ENCODE results near the gene DEFB132. TPM values are rescaled to one million over a fixed set of nuclear protein-coding genes. Genes with fewer than 3 reads are reported as not detected.

Gene DEFB132
- total and polyA plus RNA-seq, 2 donors (not counting 1 experiment from before 2014, with no cell fraction given): not detected

DNA sequence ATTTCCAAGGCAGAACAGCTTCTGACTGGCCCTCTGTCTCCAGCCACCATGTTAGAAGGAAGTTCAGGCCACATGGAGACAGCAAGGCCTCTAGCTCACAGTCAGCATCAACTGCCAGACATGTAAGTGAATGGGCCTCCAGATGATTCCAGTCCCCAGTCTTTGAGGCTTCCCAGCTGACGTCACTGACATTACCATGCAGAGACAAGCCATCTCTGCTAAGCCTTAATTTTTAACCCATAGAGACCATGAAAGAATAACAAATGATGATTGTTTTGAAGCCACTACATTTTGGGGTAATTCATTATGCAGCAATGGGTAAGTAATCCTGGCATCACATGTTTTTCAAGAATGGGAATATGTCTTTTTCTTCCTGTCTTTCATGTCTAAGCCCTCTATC is 41.7 kb upstream of the DEFB132 start:
- Histone ChIP-seq H4K20me1 (ENCODE audit: control insufficient read depth, insufficient read depth, low read length, poor library complexity, severe bottlenecking) (no peaks in the 10 kb centered on the region), H3K27me3 (replicated peaks in 1 of 4; ENCODE audit: control extremely low read depth in 1 of 4, control insufficient read depth in 3 of 4, insufficient read depth in 4 of 4, low read length in 3 of 4) (peaks cover 0 to 11% (median 5%) of the 10 kb centered on the region in 4 experiments), H3K4me3 (ENCODE audit: control extremely low read depth in 1 of 5, extremely low read depth in 1 of 5, insufficient read depth in 1 of 5, low read depth in 2 of 5, low read length in 4 of 5) (no peak overlapping the region), H3K79me2 (ENCODE audit: control insufficient read depth, insufficient read depth, low read length) (no peaks in the 10 kb centered on the region), H3K4me1 (ENCODE audit: control insufficient read depth in 2 of 2, insufficient read depth in 2 of 2, low read length in 2 of 2) (no peaks in the 10 kb centered on the region), H3K4me2 (replicated peaks; ENCODE audit: low read depth, low read length, poor library complexity, severe bottlenecking) (no peak overlapping the region), H3K27ac (ENCODE audit: low read length in 2 of 2) (no peak overlapping the region), H2AFZ (ENCODE audit: insufficient read depth, low read depth, low read length, poor library complexity, severe bottlenecking) (no peak overlapping the region), H3K36me3 (replicated peaks in 1 of 2; ENCODE audit: control extremely low read depth in 1 of 2, control insufficient read depth in 1 of 2, extremely low read depth in 1 of 2, insufficient read depth in 2 of 2, low read length in 1 of 2) (no peaks in the 10 kb centered on the region), H3K9me3 (ENCODE audit: control extremely low read depth in 1 of 3, control insufficient read depth in 2 of 3, insufficient read depth in 1 of 3, low read length in 2 of 3) (no peaks in the 10 kb centered on the region), H3K9ac (ENCODE audit: low read length) (no peak overlapping the region)
- intact Hi-C loops (cut with micrococcal nuclease): no loop called here
- WGBS (ENCODE audit: insufficient coverage): no CpG with 5 or more reads among the region's 1 CpG
- H3K9me3 Mint-ChIP-seq (ENCODE audit: insufficient read depth): no peaks in the 10 kb centered on the region
- no peak for ATAC-seq (ENCODE audit: low read depth)
- CTCF ChIA-PET: interaction anchor here (1.7 kb wide), 1 partner anchor 115 kb away, joined by 7 read pairs; no protein-coding TSS in a partner anchor
- peaks cover 34% of the 10 kb centered on the region for H3K27me3 Mint-ChIP-seq
- H3K4me1 Mint-ChIP-seq: no peaks in the 10 kb centered on the region
- H3K27ac Mint-ChIP-seq: no peak overlapping the region
- POLR2A ChIA-PET: no interaction called here
- H3K4me3 Mint-ChIP-seq: no peak overlapping the region
- TF ChIP-seq CTCF (IDR thresholded peaks at IDR 0.05) (no peak), EZH2 (IDR thresholded peaks at IDR 0.05; ENCODE audit: borderline replicate concordance, insufficient read depth, low read depth, low read length, poor library complexity, severe bottlenecking) (no peak)
- no peak for DNase-seq

- ChIA-PET POLR2A (no interaction called here), CTCF (interaction anchor here (0.6 to 2.4 kb wide), 3 partner anchors 10 to 549 kb away, joined by 3 to 6 read pairs (median 4); partner anchors contain the start of gene DEFB129)
- Histone ChIP-seq H3K4me2 (replicated peaks; ENCODE audit: low read depth, low read length, poor library complexity, severe bottlenecking) (no peak overlapping the region), H3K4me3 (ENCODE audit: control extremely low read depth in 1 of 5, extremely low read depth in 1 of 5, insufficient read depth in 1 of 5, low read depth in 2 of 5, low read length in 4 of 5) (no peak overlapping the region), H4K20me1 (ENCODE audit: control insufficient read depth, insufficient read depth, low read length, poor library complexity, severe bottlenecking) (no peaks in the 10 kb centered on the region), H3K27ac (ENCODE audit: low read length in 2 of 2) (no peak overlapping the region), H2AFZ (ENCODE audit: insufficient read depth, low read depth, low read length, poor library complexity, severe bottlenecking) (no peak overlapping the region), H3K27me3 (replicated peaks in 1 of 4; ENCODE audit: control extremely low read depth in 1 of 4, control insufficient read depth in 3 of 4, insufficient read depth in 4 of 4, low read length in 3 of 4) (peaks cover 0 to 13% (median 5%) of the 10 kb centered on the region in 4 experiments), H3K9ac (ENCODE audit: low read length) (no peak overlapping the region), H3K79me2 (ENCODE audit: control insufficient read depth, insufficient read depth, low read length) (no peaks in the 10 kb centered on the region), H3K36me3 (replicated peaks in 1 of 2; ENCODE audit: control extremely low read depth in 1 of 2, control insufficient read depth in 1 of 2, extremely low read depth in 1 of 2, insufficient read depth in 2 of 2, low read length in 1 of 2) (no peaks in the 10 kb centered on the region), H3K4me1 (ENCODE audit: control insufficient read depth in 2 of 2, insufficient read depth in 2 of 2, low read length in 2 of 2) (no peaks in the 10 kb centered on the region), H3K9me3 (ENCODE audit: control extremely low read depth in 1 of 3, control insufficient read depth in 2 of 3, insufficient read depth in 1 of 3, low read length in 2 of 3) (no peaks in the 10 kb centered on the region)
- ATAC-seq (ENCODE audit: low read depth) (no peak), DNase-seq (no peak)
- intact Hi-C loops (cut with micrococcal nuclease): no loop called here
- WGBS (ENCODE audit: insufficient coverage): no CpG with 5 or more reads among the region's 1 CpG
- no peak overlapping the region for H3K4me3 Mint-ChIP-seq
- no peaks in the 10 kb centered on the region for H3K9me3 Mint-ChIP-seq (ENCODE audit: insufficient read depth)
- no peak overlapping the region for H3K27ac Mint-ChIP-seq
- no peaks in the 10 kb centered on the region for H3K4me1 Mint-ChIP-seq
- peaks cover 45% of the 10 kb centered on the region for H3K27me3 Mint-ChIP-seq
- TF ChIP-seq EZH2 (IDR thresholded peaks at IDR 0.05; ENCODE audit: borderline replicate concordance, insufficient read depth, low read depth, low read length, poor library complexity, severe bottlenecking) (no peak), CTCF (IDR thresholded peaks at IDR 0.05) (no peak)
These were observed 40.3 kb upstream of the DEFB132 start for GRCh38 chr20:217266-217665.
